H1 (cell line): ENCODE results near the gene HHIPL2. TPM values are rescaled to one million over a fixed set of nuclear protein-coding genes. Genes with fewer than 3 reads are reported as not detected.

Experiments
- BCL11A ChIP-seq, 2 experiments: IDR thresholded peaks; one replicate each; pipeline ENCODE4 v1.6.1; 2011; ENCODE audit warnings: low read depth in 2 of 2, low read length in 2 of 2, mild to moderate bottlenecking in 2 of 2
- CHD2 ChIP-seq: IDR thresholded peaks from 2 replicates; pipeline ENCODE4 v1.6.1; 2012; ENCODE audit warnings: low read length, improper control_type of control experiment
- CHD7 ChIP-seq: fragments of 300-600 bp; sonication (generic); IDR thresholded peaks from 2 replicates; pipeline ENCODE4 v1.7.1; 2012; ENCODE audit warnings: low read length, moderate library complexity, mild to moderate bottlenecking, inconsistent platforms; ENCODE audit not compliant: insufficient replicate concordance
- CREB1 ChIP-seq: IDR thresholded peaks from 2 replicates; pipeline ENCODE4 v1.6.1; 2012; ENCODE audit warnings: inconsistent platforms
- JUND ChIP-seq: IDR thresholded peaks from 2 replicates; pipeline ENCODE4 v1.6.1; 2011; ENCODE audit warnings: mild to moderate bottlenecking, improper control_type of control experiment, low read length
- RAD21 ChIP-seq, 2 experiments: IDR thresholded peaks in 1 of 2; conservative IDR thresholded peaks in 1 of 2; 2 replicates each; pipeline ENCODE4 v1.6.1; 2011; ENCODE audit warnings: low read depth in 2 of 2, low read length in 2 of 2, improper control_type of control experiment in 1 of 2, inconsistent platforms in 1 of 2, mild to moderate bottlenecking in 1 of 2, moderate library complexity in 1 of 2
- SIN3A ChIP-seq, 2 experiments: IDR thresholded peaks in 1 of 2; conservative IDR thresholded peaks in 1 of 2; 2 replicates each; pipeline ENCODE4 v1.6.1; 2011 to 2012; ENCODE audit warnings: low read length in 2 of 2, improper control_type of control experiment in 1 of 2, low read depth in 1 of 2, mild to moderate bottlenecking in 1 of 2
- SP1 ChIP-seq: IDR thresholded peaks from 2 replicates; pipeline ENCODE4 v1.6.1; 2011; ENCODE audit warnings: low read depth, low read length
- SP4 ChIP-seq: IDR thresholded peaks from 2 replicates; pipeline ENCODE4 v1.6.1; 2012; ENCODE audit warnings: low read length, inconsistent platforms
- TAF7 ChIP-seq: optimal IDR thresholded peaks from 2 replicates; pipeline ENCODE3; 2011; ENCODE audit warnings: low read depth, mild to moderate bottlenecking, inconsistent platforms, low read length, moderate library complexity, borderline replicate concordance
- TCF12 ChIP-seq: IDR thresholded peaks from 2 replicates; pipeline ENCODE4 v1.6.1; 2011; ENCODE audit warnings: low read depth, mild to moderate bottlenecking, low read length
- polyA plus RNA-seq, 7 experiments: library from polyadenylated mRNA; depleted of rRNA in 3 of 7; stranded (reverse) in 5 of 7; unstranded in 2 of 7; fragments of >200 nt in 5 of 7; fragments of 200-250 nt in 2 of 7; gene quantifications; 1 replicate in 5 of 7; 2 replicates in 1 of 7; 4 replicates in 1 of 7; pipeline versions ENCODE4 v1.2.1 to v1.2.3, GENCODE V29; 2011 to 2013; ENCODE audit warnings: missing spikeins in 2 of 7, mixed read lengths in 2 of 7
- total RNA-seq: library from RNA; stranded (reverse); fragmentation: NEBNext Ultra II Directional; extraction: Animal tissue kit (Norgen Biotek cat#: 25700); gene quantifications from 2 replicates; pipeline ENCODE4 v1.2.1, GENCODE V29; 2021
- TF ChIP-seq, protein P1 (sequence below): IDR thresholded peaks from 2 replicates; pipeline ENCODE4 v1.6.1; 2012; ENCODE audit warnings: inconsistent platforms

HHIPL2 gene
- total and polyA plus RNA-seq, 2 of the 8 experiments (the other 6 are each of a cell fraction or from before 2014, with no cell fraction given): 0.08 TPM; not detected in 1

DNA sequence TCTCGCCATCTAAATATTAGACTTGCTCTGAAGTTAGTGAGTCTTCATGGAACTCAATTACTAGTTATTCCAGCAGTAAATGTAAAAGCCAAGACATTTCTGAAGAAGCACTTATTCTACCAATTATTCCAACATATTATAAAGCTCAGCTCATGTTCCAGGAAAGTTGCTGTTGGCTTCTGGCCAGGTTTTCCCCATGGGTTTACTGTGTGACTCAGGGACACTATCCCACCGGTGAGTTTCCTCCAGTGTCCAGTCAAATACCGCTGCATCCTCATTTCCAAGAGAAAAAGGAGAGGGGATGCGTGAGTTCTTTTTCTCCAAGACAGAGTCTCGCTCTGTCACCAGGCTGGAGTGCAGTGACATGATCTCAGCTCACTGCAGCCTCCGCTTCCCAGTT, 9.2 kb upstream of the HHIPL2 start (continued):
- TF ChIP-seq CHD7 (no peak), BCL11A (IDR thresholded peaks at IDR 0.05; ENCODE audit: low read depth in 2 of 2, low read length in 2 of 2) (no peak), JUND (no peak), SP1 (no peak), TAF7 (no peak), TCF12 (no peak), CREB1 (no peak), SIN3A (conservative IDR thresholded peaks at IDR 0.05 in 1 of 2, IDR thresholded peaks at IDR 0.05 in 1 of 2; ENCODE audit: low read depth in 1 of 2, low read length in 2 of 2) (no peak), SP4 (no peak), RAD21 (IDR thresholded peaks at IDR 0.05 in 1 of 2, conservative IDR thresholded peaks at IDR 0.05 in 1 of 2; ENCODE audit: low read depth in 2 of 2, low read length in 2 of 2) (no peak), CHD2 (no peak)
- TF ChIP-seq, protein P1, sequence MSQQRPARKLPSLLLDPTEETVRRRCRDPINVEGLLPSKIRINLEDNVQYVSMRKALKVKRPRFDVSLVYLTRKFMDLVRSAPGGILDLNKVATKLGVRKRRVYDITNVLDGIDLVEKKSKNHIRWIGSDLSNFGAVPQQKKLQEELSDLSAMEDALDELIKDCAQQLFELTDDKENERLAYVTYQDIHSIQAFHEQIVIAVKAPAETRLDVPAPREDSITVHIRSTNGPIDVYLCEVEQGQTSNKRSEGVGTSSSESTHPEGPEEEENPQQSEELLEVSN: no peak
